HepG2 (cell line): ENCODE results near the gene CFAP100. TPM values are rescaled to one million over a fixed set of nuclear protein-coding genes. Genes with fewer than 3 reads are reported as not detected.
A peak's percentile ranks its signal among the peaks of the same experiment; 100 is the strongest.

ENCODE experiments used
- CCAR2 ChIP-seq: fragments of 200-400 bp; formaldehyde crosslinking; optimal IDR thresholded peaks from 2 replicates; pipeline ENCODE3; 2018; ENCODE audit warnings: low read depth, mild to moderate bottlenecking, low read length, moderate library complexity
- HNF1A ChIP-seq, 2 experiments: sonication (generic) in 1 of 2; formaldehyde crosslinking in 1 of 2; IDR thresholded peaks; 2 replicates each; pipeline versions ENCODE4 v1.4.0 to v1.6.1; 2016 to 2020; ENCODE audit warnings: borderline replicate concordance in 1 of 2, low read depth in 1 of 2, mild to moderate bottlenecking in 1 of 2, missing genetic modification reagents in 1 of 2
- REXO4 ChIP-seq: sonication (generic); formaldehyde crosslinking; IDR thresholded peaks from 2 replicates; pipeline ENCODE4 v1.8.0; 2022; ENCODE audit warnings: missing genetic modification reagents, mild to moderate bottlenecking, borderline replicate concordance
- SMAD1 ChIP-seq: sonication (generic); formaldehyde crosslinking; IDR thresholded peaks from 2 replicates; pipeline ENCODE4 v1.4.0; 2020; ENCODE audit warnings: missing genetic modification reagents, low read depth, mild to moderate bottlenecking, borderline replicate concordance
- SP5 ChIP-seq: IDR thresholded peaks from 2 replicates; pipeline ENCODE4 v1.6.1; 2016; ENCODE audit warnings: low read depth, borderline replicate concordance
- ZNF264 ChIP-seq: sonication (generic); formaldehyde crosslinking; IDR thresholded peaks from 2 replicates; pipeline ENCODE4 v1.4.0; 2020; ENCODE audit warnings: missing genetic modification reagents
- ZNF3 ChIP-seq: IDR thresholded peaks from 2 replicates; pipeline ENCODE4 v1.7.0; 2017; ENCODE audit warnings: inconsistent platforms
- ZNF350 ChIP-seq: sonication (generic); formaldehyde crosslinking; IDR thresholded peaks from 2 replicates; pipeline ENCODE4 v1.4.0; 2020; ENCODE audit warnings: mild to moderate bottlenecking, low read depth, missing genetic modification reagents, borderline replicate concordance
- ZNF598 ChIP-seq: sonication (generic); formaldehyde crosslinking; IDR thresholded peaks from 2 replicates; pipeline ENCODE4 v1.5.1; 2020; ENCODE audit warnings: mild to moderate bottlenecking, missing genetic modification reagents, borderline replicate concordance
- ZNF609 ChIP-seq: sonication (generic); formaldehyde crosslinking; IDR thresholded peaks from 2 replicates; pipeline ENCODE4 v1.4.0; 2020; ENCODE audit warnings: mild to moderate bottlenecking, missing genetic modification reagents, borderline replicate concordance
- ZNF75D ChIP-seq: sonication (generic); formaldehyde crosslinking; IDR thresholded peaks from 2 replicates; pipeline ENCODE4 v1.8.1; 2023; ENCODE audit warnings: missing genetic modification reagents, mild to moderate bottlenecking, borderline replicate concordance
- polyA plus RNA-seq, 8 experiments: library from polyadenylated mRNA; depleted of rRNA in 3 of 8; stranded (reverse) in 7 of 8; unstranded in 1 of 8; fragments of >200 nt; fragmentation: Illumina TruSeq in 4 of 8; extraction: Trizol in 4 of 8; gene quantifications; 2 replicates each; pipeline versions ENCODE4 v1.2.1 to v1.2.3, GENCODE V29; 2011 to 2016; ENCODE audit warnings: low read depth in 4 of 8, missing spikeins in 1 of 8, mixed read lengths in 1 of 8; ENCODE audit not compliant: insufficient read depth in 1 of 8
- total RNA-seq, 5 experiments: library from RNA; depleted of rRNA; stranded (reverse); fragments of >200 nt; fragmentation: Illumina TruSeq; extraction: Trizol; gene quantifications; 2 replicates each; pipeline ENCODE4 v1.2.3, GENCODE V29; 2016; ENCODE audit warnings: low read depth in 1 of 5

The CFAP100 gene
- total and polyA plus RNA-seq, 2 of the 13 experiments (the other 11 are each of a cell fraction or from before 2014, with no cell fraction given) = 0.32 TPM; not detected in 1

- TF ChIP-seq HNF1A (IDR thresholded peaks at IDR 0.05; ENCODE audit: low read depth) (no peak), HNF1A (CRISPR knock-in tag; IDR thresholded peaks at IDR 0.05; ENCODE audit: borderline replicate concordance) (peak; percentile 72; the same call in 1 of the 2 replicates), REXO4 (CRISPR knock-in tag) (no peak), ZNF264 (CRISPR knock-in tag) (0 out of 2 replicates have a peak, but pooled peaks have one; percentile 37), ZNF75D (no peak), SMAD1 (CRISPR knock-in tag) (peak; percentile 83; the same call in 1 of the 2 replicates), ZNF598 (CRISPR knock-in tag) (no peak; the same call in 1 of the 2 replicates), ZNF609 (CRISPR knock-in tag) (peak; percentile 37; the same call in 1 of the 2 replicates), ZNF350 (CRISPR knock-in tag) (peak; percentile 36; the same call in 1 of the 2 replicates), SP5 (CRISPR knock-in tag) (no peak), ZNF3 (CRISPR knock-in tag) (no peak), CCAR2 (no peak)
These were observed 5.5 kb upstream of the CFAP100 start (continued) for GRCh38 chr3:126389112-126389793.
